DMS53 treated with DMSO at 0.1 percent for 48 hours (cell line): ENCODE data around the gene HSD3B1.
"Not testable (repeated sequence)": the region's sequence is repeated elsewhere in the genome, so short reads cannot be mapped to it uniquely, and the experiment has no call there.

Experiments
- DNase-seq: peaks from one replicate; lab custom pipeline; 2025; ENCODE audit not compliant: unreplicated experiment; lab: John Stamatoyannopoulos, UW

Gene HSD3B1

DNA sequence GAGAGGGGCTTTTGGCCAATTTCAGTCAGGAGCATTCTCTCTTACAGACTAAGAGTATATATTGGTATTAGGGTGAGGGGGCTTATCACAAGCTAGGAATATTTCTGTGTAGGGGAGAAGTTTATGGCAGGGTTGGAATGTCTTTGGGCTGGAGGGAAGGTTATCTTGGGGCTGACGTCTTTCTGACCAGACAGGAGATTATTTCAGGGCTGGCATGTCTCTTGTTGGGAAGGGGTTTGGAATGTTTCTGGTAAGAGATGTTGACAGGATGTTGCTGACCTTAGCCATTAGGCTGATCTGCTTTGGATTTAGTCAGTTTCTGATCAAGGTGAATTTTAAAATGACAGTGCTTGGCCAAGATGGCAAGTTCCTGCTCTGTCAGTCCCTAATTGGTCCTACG lies 17.8 kb upstream of the HSD3B1 start:
- no peak for DNase-seq

DNA sequence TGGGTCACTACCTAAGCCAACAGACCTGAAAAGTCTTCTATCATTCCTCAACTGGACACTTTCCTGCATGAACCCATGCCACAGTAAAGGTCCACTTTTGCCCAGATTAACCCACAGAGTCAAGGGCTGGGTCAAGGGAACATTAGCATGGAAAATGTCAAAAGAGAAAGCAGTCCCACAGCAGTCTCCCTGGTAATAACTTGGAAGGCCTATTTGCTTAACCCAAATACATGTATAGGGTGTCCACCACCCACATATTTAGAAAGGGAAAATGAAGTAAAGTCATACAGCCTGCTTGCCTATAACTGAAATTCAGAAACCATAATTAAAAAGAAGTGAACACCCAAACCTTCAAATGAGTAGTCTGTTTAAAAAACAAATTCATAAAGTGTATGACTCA lies 16.1 kb upstream of the HSD3B1 start:
- no peak for DNase-seq

DNA sequence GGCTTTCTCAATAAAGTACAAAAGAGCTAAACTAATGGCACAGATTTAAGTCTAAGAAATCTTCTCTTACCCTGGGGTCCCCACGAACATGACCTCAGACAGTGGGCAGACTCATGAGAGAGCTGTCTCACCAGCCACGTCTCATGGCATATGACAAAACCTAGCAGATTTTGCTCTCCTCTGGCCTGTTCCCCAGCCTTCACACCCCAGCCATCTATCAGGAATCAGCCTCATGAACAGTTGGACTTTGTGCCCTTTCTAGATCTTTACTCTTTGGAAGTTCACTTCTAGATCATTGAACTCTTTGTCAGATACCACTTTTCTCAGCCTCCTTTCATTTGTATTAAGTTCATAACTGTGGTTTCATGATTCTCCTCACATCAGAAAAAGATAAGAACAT lies 14.2 kb upstream of the HSD3B1 start:
- DNase-seq = no peak

DNA sequence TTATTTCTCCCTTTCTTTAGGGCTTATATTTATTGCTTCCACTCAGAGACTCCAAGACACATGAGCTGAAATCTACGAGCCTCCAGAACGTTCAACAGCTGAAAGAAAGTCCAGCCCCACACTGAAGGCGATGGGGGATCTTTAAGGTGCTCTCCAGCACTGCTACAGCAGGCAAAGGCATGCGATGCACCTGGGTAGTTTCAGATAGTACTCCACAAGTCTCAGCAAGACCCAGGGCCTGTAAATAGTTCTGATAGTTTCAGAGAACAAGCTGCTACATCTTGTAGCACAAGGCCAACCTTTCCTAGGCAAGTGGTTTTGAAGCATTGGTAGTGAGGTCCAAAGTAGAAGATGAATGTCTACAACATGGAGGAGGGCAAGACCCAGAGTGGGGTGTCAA lies 2.2 kb upstream of the HSD3B1 start:
- DNase-seq = no peak

DNA sequence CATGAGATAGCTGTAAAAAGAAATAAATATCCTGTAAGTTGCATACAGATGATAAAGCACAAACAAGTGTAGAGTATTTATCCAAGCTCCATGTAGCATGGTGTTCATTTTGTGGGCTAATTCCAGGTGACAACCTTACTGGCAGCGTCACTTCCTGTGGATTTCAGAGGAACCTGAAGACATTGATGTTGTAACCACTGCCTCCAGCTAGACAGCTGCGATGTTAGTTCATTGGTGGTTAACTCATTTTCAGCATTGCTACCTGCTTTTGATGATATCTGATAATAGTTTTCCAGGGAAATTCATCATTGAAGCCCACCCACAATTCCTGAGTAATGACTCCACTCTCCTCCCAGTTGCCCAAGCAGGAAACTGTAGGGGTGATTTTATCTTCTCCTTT lies 3.0 kb downstream of the HSD3B1 start:
- no peak for DNase-seq

DNA sequence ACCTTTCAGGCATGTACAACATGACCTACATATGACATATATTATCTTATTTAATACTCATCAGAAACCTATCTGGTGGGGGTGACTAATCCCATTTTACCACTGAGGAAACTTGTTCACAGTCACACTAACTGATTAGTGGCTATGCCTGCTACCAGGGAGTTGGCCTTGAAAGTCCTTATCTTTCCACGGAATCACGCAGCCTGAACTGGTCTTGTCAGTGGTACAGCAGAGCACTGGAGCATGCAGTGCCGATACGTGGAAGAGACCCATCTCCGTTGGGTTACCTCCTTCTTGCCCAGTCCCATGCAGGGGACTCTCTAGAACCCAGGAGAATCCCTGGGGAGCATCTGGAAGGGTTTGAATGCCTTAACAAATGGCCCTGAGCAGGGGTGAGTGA lies 8.2 kb downstream of the HSD3B1 start:
- no peak for DNase-seq

DNA sequence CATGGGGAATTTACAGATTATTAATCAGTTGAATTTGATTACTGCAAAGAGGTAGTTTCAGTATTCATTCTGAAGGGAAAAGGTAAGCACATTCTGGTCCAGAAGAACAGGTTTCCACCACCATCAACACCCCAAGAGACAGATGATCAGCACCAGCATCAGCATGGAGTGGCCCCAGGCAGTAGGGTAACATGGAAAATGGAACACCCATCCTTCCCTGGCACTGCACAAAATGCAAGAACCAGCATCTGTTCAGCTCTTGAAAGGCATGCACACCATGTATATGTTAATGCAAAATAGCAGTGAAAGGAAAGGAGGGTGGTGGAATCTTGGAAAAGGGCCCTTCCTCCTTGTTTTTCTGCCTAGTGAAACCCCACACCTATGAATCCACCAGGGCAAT lies 9.2 kb downstream of the HSD3B1 start:
- no peak for DNase-seq

DNA sequence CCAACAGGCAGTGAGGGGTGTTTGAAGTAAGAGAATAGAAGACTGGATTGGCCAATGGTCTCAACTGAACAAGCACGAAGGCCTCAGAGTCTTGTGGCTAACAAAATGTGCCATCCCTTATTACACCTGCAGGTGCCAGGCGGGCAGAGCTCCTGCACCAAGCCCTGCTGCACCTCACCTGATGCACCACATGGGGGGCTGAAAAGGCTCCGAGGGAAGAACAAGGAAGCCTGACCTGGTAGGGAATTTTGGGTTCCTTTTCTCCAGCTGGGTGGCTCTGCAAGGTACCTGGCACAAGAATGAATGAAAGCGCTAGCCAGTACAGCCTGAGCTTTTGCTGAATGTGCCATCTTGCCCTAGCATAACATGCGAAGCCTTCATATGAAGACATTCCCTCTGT lies 9.7 kb downstream of the HSD3B1 start:
- no peak for DNase-seq

DNA sequence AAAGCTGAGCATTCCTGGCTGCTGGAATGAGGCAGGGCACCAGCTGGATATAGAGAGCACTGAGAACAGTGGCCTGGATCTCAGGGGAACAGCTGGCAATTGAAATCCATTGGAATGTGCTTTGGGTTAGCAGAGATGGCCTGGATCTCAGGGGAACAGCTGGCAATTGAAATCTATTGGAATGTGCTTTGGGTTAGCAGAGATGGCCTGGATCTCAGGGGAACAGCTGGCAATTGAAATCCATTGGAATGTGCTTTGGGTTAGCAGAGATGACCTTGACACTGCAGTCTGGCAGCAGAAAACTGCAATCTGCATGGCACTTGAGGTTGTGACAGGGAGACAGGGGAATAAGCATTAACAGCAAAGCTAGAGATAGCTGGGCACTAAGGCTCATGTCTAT lies 10.7 kb downstream of the HSD3B1 start:
- DNase-seq = not testable (repeated sequence)

DNA sequence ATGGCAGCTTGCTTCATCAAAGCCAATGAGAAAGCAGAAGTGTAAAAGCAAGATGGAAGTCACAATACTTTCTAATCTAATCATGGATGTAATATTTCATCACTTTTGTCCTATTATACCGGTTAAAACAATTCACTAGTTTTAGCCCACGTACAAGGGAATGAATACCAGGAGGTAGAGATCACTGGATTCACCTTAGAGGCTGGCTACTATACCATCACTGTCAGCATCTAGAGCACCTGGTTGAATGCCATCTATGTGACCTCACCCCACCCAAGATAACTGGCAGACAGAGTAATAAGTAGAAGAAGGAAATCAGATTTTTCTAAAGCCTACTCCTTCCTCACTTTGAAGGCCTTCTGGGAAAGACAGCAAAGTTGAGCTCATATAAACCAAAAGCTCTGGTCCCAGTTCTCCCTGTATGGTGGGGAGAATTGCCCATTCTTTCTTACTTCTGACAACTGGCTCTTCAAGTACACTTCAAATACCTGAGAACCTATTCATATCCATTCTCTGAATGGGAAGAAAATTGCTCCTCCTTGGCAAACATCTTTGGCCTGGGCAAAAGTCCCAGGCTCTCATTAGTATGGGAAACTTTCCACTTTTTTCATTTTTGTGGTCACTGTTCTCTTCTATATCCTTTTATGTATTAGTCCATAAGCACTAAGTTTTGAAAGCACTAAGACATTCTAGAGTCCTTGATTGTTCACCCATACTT lies 24.8 kb downstream of the HSD3B1 start:
- DNase-seq = no peak

DNA sequence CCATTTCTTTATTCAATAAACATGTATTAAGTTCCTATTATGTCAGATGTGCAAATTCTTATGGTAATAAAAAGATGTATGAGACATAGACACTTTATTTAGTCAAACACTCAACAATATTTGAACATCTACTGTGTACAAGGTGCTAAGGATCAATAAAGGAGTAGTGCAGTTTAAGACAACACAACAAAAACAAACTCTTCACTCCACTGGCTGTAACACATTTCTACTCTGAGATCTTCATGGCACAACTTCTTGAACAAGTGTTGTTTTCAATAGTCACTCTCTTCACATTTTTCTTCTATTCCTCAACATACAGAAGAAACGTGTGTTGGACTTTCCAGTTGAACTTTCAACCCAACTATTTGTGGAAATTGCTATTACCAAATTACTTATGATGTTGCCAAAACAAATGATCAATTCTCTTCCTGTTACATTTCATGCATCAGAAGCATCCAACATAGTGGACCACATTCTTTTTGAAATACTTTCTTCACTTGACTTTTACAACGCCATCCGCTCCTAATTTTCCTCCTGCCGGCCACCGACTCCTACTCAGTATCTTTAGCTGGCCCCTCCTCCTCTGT lies 25.4 kb downstream of the HSD3B1 start:
- DNase-seq = no peak

DNA sequence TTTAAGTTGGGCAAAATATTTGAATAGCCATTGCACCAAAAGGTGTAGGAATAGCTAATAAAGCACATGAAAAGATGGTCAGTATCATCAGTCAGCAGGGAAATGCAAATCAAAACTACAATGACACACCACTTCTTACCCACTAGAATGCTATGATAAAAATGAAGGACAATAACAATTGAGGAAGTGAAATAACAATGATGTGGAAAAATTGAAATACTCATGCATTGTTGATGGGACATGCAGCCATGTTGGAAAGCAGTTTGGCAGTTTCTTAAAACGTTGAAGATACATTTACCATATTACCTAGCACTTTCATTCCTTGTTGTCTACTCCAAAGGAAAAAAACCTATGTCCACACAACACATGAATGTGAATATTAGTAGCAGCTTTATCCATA lies 28.4 kb downstream of the HSD3B1 start:
- no peak for DNase-seq

DNA sequence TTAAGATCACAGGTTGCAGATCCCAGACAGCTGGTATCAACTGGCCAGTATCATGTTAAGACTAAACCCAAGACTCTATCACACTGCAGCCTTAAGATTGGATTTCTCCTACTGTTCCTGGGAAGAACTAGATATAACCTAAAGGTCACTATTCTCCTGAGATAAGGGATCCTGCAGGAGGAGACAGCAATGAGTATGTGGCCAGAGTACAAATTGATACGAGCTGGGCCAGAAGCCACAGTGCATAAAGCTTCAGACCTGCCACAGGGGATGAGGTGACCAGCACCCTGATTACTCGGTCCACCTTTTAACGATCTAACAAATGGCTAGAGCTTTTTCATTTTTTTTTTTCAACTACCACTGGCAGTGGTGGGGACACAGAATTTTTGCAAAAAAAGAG lies 31.0 kb downstream of the HSD3B1 start:
- no peak for DNase-seq

DNA sequence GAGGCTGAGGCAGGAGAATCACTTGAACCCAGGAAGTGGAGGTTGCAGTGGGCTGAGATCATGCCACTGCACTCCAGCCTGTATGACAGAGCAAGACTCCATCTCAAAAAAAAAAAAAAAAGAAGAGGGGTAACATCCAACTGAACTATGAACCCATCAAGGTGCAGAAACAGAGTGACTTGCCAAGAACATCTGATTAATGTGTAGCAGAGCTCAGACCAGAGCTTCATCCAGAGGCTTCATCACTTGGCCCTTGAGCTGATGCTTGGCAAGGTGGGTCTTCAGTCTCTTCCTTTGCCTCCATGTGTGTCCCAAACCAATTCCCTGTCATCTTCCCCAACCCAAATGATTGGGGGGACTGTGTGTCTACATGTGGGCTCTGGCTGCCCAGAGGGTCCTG lies 32.6 kb downstream of the HSD3B1 start:
- DNase-seq = no peak

DNA sequence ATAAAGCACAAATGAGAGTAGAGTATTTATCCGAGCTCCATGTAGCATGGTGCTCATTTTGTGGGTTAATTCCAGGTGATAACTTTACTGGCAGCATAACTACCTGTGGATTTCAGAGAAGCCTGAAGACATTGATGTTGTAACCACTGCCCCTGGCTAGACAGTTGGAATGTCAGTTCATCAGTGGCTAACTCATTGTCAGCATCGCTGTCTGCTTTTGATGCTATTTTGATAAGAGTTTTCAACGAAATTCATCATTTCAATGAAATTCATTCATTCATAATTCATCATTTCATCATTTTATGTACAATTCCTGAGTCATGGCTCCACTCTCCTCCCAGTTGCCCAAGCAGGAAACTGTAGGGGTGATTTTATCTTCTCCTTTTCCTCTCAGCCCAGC lies 34.4 kb downstream of the HSD3B1 start:
- no peak for DNase-seq

DNA sequence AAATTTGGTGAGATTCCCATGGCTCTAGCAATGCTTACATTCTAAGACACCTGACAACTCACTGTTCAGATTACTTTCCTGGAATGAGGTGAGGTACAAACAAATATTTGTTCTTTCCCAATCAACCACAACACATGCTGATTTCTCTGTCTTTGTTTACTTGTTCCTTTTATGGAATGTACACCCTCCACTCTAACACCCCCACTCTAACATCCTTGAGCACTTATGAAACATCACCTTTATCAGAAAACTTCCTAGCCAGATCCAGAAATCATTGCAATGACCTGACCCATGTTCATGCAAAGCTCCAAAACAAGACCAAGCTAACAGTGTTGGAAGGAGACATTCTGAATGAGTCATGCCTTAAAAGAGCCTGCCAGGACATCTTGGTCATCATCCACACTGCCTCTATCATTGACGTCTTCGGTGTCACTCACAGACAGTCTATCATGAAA lies 35.5 kb downstream of the HSD3B1 start:
- DNase-seq = no peak

DNA sequence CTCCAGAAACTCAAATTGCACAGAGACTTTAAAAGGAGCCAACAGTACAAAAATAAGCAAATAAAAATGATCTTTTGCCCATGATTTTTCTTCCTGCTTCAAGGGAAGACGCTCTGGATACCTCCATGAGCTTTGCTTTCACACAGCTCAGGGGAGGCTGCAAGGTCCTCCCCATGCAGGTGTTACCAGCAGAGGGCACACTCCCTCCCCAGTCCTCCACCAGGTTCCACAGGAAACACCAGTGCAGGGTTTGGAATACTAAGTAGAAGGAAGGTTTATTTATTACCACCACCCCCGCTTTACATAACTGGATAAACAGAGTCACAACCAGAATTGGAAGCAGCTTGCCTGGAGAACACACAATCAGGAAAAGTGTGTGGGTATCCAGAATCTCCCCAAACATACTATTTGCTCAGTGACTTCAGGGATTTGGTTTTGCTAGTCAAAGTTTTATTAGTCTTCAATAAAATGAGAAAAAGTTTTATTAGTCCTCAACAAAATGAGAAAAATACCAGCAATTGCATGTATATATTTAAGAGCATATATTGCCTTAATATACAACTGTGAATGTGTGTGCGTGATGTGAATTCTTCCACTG lies 37.3 kb downstream of the HSD3B1 start:
- no peak for DNase-seq

DNA sequence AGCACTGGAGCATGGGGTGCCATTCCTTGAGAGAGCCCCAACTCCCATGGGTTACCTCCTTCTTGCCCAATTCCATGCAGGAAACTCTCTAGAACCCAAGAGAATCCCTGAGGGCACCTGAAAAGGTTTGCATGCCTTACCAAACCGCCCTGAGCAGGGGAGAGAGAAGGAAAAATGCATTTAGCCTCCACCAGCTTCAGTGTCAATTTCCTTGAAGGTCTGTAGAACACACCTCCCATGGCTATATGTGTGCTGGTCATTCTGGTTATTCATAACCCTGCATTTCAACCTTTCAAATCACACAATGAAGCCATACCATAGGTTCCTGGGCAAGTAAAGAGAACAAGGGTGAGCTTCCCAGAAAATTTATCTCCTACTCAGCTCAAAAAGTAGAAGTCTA lies 39.6 kb downstream of the HSD3B1 start:
- DNase-seq = no peak

DNA sequence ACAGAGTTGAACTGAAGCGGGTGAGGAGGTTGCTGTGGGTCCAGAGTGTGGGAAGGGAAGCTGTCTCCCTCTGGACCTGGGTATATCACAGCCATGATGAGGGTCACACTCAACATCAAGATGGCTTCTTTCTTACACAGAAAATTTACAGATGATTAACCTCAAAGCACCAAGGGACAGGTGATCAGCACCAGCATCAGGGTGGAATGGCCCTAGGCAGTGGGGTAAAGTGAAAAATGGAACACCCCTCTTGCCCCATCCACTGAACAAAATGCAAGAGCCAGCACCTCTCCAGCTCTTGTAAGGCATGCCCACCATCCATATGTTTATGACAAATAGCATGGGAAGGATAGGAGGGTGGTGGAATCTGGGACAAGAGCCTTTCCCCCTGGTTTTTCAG lies 40.3 kb downstream of the HSD3B1 start:
- no peak for DNase-seq

DNA sequence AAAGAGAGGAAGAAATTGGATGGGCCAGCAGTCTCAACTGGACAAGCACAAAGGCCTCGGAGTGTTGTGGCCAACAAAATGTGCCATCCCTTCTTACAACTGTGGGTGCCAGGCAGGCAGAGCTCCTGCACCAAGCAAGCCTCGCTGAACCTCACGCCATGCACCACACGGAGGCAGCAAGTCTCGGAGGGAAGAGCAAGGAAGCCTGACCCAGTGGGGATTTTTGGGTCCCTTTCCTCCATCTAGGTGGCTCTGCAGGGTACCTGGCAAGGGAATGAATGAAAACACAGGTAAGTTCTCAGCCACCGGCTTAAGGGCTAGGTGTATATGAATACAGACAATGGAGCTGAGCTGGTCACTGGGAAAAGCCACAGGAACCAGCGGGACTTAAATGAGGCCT lies 40.8 kb downstream of the HSD3B1 start:
- DNase-seq = no peak

DNA sequence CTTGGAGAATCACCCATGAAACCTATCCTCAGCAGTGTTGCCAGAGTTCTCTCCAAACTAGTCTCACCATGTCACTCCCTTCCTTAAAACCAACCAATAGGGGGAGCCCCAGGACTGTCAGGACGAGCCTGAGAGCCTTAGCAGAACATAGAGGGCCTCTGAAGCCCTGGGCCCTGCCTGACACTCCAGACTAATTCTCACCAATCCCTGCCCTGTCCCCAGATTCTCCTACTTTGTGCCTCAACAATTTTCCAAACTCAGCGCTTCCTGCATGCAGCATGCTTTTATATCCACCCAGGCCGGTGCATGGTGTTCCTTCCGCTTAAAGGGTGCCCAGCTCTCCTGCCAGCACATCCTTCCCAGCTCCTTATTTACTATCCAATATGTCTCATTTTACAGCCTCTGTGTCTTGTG lies 42.7 kb downstream of the HSD3B1 start:
- DNase-seq = no peak

DNA sequence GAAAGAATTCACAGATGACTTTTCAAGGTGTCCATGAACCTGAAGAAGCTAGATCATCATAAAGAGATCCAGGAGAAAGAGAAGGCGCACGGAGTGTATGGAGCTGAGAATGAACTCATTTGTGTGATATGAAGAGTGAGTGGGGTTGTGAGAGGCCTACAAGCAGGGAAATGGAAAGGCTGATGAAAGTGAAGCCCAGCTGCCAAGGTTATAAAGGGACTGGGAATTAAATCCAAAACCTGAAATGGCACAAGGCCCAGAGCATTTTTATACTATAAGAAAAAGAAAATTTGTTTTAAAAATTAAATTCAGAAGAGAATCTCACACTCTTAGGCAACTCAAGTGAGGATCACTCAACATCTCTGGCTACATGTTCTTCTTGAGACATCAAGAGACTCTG lies 43.4 kb downstream of the HSD3B1 start:
- DNase-seq = no peak

DNA sequence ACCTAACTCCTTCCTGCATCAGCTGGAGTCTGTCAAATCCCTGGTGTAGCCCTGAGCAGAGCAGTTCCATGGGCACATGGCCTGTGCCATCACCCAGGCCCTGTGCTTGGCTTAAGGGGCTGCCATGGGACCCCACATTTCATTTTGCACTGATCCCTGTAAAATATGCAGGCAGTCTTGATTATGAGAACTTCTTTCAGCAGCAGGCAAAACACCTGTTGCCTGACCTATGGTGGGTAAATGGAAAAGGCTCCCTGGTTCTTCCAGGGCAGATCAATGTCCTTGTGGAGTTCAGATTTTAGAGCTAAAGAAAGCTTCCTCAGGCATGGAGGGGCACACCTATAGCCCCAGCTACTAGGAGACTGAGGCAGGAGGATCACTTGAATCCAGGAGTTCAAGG lies 44.2 kb downstream of the HSD3B1 start:
- no peak for DNase-seq
